Suprapubic skin (tissue), 4 donors: Measurements from ENCODE around the gene CAMKV.

Source experiments
- EP300 ChIP-seq: sonication (generic); formaldehyde crosslinking; IDR thresholded peaks from one replicate; pipeline ENCODE4 v1.6.1; 2017; ENCODE audit warnings: antibody characterized with exemption
- POLR2A ChIP-seq, 2 donors: fragments of 450-650 bp; IDR thresholded peaks; one replicate each; pipeline ENCODE4 v1.6.1; 2017; ENCODE audit warnings: antibody characterized with exemption in 2 of 2, mild to moderate bottlenecking in 2 of 2, moderate library complexity in 2 of 2
- POLR2AphosphoS5 ChIP-seq, 3 donors: sonication (generic); formaldehyde crosslinking; IDR thresholded peaks; one replicate each; pipeline ENCODE4 v1.6.1; 2017; ENCODE audit warnings: antibody characterized with exemption in 3 of 3
- TF ChIP-seq, protein P1 (sequence below), 2 donors: fragments of 200-600 bp in 1 of 2; fragments of 450-650 bp in 1 of 2; sonication (generic) in 1 of 2; IDR thresholded peaks; one replicate each; pipeline ENCODE4 v1.5.1; 2016 to 2019; ENCODE audit warnings: antibody characterized with exemption in 2 of 2, mild to moderate bottlenecking in 1 of 2, moderate library complexity in 1 of 2

DNA sequence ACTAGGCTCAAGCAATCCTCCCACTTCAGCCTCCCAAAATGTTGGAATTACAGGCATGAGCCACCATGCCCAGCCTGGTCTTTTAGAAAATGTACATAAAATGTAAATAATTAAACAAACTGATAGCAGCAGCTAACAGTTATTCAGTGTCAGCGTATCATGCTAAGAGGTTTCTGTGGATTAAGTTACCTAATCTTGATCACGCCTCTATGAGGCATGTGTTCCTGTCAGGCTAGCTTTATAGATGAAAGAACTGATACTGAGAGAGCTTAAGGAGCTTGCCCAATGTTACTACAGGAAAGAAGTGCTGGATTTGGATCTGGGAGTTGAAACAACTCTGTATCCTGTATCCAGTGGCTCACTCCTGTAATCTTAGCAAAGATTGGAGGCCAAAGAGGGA, 45.2 kb upstream of the CAMKV start:
- TF ChIP-seq, protein P1, sequence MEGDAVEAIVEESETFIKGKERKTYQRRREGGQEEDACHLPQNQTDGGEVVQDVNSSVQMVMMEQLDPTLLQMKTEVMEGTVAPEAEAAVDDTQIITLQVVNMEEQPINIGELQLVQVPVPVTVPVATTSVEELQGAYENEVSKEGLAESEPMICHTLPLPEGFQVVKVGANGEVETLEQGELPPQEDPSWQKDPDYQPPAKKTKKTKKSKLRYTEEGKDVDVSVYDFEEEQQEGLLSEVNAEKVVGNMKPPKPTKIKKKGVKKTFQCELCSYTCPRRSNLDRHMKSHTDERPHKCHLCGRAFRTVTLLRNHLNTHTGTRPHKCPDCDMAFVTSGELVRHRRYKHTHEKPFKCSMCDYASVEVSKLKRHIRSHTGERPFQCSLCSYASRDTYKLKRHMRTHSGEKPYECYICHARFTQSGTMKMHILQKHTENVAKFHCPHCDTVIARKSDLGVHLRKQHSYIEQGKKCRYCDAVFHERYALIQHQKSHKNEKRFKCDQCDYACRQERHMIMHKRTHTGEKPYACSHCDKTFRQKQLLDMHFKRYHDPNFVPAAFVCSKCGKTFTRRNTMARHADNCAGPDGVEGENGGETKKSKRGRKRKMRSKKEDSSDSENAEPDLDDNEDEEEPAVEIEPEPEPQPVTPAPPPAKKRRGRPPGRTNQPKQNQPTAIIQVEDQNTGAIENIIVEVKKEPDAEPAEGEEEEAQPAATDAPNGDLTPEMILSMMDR (IDR thresholded peaks at IDR 0.05): no peak
- TF ChIP-seq POLR2A (IDR thresholded peaks at IDR 0.05): no peak
- no peak for TF ChIP-seq POLR2AphosphoS5 (IDR thresholded peaks at IDR 0.05)
- TF ChIP-seq EP300: no peak
